GM18519 (cell line): Measurements from ENCODE around the gene PAPSS2.

ENCODE experiments used
- ATAC-seq: cut with Tn5 transposase; IDR thresholded peaks from one replicate; pipeline ENCODE4 v1.9.1; 2021; ENCODE audit warnings: mild to moderate bottlenecking, moderate library complexity; ENCODE audit not compliant: unreplicated experiment, low FRiP score

The PAPSS2 gene

DNA sequence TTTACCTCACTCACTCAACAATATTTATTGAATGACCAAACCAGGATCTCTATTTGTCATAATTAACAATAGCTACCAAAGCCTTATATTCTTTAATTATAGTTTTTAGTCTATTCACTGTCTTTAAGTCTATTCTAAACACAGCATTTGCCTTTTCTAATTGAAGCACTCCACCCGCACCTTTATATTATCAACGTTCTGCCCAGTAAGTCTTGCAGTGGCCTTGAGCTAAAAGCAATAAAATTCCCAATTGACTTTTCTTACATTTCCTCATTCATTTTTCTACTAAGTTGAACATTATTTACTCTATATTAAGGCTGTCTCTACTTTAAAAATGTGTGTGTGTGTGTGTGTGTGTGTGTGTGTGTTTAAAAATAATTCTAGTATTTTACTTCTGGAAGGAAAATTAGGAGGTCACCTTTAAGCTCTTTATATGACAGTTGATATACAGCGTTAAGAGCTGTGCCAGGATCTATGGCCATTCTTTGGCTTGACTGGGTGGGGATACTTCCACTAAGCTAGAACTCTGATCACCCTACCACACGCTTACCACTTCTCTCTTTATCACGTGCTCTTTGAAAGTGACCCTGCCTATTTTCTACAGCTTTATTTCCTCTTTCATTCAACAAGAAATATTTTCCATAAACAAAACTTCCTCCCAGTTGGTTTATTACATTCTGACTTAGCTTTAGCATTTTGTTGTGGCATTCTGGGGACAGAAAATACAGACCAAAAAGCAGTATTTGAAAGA is 8.8 kb downstream of the PAPSS2 start:
- no peak for ATAC-seq

DNA sequence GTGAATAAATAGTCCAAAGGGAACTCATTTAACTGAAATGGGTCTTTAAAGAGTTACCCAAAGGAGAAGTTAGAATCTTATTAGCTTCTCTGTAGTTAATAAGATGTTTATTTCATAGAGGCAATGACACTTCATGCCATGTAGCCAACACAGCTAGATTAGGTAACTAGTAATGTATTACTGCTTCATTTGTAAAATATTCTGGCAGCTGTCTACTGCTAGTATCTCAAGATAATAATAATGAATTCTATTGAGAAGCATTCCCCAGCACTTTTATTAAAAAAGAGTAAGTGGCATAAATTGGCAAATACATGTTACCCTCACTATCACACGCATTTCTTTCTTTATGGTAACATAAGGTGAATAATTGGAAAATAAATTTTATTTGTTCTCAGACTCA is 10.1 kb downstream of the PAPSS2 start:
- ATAC-seq = no peak

DNA sequence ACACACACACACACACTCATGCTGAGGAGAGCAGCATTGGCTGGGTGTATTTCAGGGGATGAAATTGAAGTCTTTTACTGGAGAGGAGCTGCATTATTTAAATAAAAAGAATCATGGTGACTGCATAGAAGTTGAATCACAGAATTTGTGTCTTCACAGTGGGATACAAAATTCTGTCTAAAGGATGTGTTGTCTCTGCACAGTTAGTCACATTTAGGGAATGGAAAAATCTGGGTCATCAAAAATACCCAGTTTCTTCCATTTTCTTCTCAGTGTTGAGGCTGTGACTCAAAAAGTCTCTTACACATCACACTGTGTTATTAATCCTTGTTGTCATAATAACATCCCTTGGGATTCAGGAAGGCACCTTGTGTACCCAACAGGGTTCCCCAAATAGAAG is 10.9 kb downstream of the PAPSS2 start:
- no peak for ATAC-seq

DNA sequence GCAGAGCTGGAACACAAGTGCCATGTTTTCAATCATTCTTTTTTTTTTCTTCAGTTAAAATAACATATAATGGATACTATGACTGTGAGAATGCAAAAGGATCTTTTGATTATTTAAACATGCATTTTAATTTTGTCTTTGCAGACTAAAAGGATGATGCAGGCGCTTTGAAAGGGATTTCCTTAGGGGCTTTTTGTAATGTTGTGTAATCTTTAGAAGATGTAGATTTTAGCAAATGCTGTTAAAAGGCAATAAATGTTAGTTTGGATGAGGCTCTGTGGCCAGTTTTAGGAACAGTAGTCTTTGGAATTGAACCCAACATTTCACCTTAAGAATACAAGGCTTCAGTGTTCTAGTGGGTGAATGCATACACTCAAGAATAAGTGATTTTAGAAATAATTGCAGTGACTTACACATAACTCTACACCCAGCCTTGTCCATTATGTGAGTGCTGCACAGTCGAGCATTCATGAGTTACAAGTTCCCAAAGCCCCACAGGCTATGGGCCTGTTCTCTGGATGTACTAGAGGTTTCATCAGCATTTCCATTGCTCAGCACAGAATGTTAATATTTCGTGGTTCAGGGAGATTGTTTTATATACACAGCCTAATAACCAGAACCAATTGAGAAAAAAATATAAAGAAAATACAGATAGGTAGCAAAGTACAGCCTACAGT is 11.6 kb downstream of the PAPSS2 start:
- ATAC-seq = no peak

DNA sequence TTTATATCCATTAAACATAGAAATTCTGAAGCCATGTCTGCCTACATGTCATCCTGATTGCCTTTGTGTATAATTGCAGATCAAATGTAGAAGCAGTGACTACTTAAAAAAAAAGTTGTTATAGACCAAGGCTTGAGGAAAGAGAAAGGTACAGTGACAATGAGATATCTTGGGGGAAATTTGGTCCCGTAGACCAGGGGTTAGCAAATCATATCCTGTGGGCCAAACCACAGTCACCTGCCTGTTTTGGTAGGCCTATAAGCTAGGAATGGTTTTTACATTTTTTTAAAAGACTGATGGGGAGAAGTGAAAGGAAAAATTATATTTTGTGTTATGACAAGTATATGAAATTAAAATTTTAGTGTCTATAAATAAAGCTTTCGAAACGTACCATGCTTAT is 12.9 kb downstream of the PAPSS2 start:
- ATAC-seq = no peak

DNA sequence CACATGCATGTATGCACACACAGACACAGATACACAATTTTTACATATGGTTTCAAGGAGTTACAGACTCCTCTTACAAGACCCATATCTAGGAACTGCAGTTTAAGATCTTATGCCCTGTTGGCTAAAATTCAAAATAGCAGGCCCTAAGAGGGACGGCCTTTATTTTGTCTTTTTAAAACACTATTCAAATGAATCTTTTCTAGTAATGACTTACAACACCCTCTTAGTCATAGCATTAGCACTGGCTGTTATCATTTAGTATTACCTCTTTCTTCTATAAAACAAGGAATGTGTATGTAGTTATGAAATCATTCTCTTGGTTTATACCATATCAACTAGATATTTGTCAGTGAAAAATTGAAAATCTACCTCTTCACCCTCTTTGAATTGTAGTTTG is 15.3 kb downstream of the PAPSS2 start:
- no peak for ATAC-seq

DNA sequence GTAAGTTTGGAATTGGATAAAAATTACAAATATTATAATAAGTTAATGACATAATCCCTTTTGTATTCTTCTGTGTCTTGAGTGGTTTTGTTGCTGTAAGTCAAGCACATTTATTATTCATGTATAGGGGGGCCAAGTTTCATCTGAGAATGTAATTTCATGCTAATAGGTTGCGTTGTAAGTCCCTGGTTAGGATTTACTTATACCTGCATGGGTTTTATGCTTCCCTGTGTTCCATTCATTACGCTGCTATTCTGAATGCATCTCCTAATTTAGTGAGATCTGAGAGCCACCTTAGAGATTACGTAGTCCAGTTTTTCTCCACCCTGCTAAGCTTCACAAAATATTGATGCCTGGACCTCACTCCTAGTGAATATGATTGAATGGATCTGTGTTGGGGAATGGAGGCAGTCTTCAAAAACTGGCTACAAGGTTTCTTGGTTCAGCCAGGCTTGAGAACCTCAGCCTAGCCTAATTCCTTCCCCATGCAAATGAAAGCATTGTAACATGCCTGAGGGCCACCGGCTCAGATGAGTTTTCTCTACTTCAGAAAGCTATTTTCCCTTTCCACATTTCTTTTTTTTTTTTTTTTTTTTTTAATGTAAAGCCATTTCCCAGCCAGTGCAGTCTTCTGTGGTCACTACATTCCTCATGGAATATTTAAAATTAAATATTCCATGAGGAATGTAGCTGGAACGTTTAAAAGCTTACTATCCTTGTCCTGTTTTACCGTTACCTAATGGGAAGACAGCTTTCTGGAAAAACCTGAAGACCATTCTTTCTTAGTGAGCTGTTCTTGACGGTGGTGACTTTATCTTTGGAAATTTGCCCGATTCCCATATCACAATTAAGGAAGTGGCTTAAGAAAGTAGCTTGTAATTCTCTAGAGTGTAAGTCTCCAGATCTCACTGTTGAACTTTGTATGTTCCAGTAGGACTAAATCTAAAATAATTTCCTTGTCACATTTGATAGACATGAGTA is 16.0 kb downstream of the PAPSS2 start:
- ATAC-seq = no peak

DNA sequence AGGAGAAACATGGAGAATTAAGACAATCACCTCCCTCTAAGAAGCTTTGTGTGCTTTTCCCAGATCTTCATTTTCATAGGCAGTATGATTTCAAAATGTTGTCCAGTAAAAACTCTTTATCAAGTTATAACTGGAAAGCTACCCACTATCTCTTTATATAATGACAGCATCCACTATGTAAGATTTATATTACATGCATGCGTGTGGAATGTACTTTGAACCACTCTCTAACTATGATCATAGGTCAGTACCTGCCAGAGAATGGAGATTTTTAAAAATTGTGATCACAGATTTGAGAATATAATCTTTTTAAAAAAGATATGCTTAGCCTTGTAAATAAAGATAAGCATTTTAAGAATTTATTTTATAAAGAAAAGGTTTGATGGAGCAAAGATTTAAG is 17.9 kb downstream of the PAPSS2 start:
- ATAC-seq = no peak

DNA sequence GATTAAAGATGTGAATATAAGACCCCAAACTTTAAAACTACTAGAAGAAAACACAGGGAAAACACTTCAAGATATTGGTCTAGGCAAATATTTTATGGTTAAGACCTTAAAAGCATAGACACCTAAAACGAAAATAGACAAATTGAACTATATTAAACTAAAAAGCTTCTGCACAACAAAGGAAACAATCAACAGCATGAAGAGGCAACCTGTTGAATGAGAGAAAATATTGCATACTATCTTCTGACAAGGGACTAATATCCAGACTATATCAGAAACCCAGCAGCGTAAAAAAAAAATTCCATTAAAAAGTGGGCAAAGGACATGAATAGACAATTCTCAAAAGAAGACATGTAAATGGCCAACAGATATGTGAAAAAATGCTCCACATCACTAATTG is 18.6 kb downstream of the PAPSS2 start:
- no peak for ATAC-seq

DNA sequence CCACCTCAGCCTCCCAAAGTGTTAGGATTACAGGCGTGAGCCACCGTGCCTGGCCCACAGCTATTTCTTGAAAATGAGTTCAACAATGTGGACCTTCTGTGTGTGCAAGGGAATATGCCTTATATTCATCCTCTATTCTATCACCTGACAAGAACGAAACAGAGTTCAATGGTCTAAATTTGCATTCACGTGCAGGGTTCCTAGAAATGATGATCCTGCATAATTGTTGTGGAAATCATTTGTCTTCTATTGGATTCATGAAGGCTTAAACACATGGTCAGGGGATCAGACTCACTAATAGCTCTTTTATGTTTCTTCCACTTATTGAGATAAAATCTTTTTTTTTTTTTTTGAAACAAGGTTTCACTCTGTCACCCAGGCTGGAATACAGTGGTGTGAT is 23.7 kb downstream of the PAPSS2 start:
- no peak for ATAC-seq

DNA sequence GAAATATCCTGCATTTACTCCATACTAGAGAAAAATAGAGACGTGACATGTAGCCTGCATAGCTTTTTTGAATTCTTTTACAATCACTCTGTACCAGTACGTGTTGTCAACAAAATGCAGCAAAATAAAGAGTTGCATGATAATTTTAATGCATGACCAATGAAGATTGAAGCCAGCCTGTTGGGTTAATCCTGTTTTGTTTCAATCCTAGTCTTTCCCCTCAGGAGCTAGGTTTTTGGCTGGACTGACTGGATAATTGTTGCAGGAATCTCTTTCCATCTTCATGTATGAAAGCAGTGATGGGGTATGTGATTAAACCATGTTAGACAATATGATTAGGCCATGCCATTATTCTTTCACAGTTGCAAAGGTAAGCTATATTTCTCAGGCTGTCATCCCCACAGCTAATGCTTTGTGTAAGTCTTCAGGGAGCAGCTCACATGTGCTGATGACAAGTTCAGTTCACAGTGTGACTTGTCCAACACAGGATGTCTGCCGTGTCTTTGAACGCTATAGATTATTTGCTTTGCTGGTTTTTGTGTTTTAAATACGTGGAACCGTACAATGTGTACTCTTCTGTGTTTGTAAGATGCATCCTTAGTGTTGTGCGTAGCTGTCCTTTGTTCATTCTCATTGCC is 24.4 kb downstream of the PAPSS2 start:
- ATAC-seq = no peak

DNA sequence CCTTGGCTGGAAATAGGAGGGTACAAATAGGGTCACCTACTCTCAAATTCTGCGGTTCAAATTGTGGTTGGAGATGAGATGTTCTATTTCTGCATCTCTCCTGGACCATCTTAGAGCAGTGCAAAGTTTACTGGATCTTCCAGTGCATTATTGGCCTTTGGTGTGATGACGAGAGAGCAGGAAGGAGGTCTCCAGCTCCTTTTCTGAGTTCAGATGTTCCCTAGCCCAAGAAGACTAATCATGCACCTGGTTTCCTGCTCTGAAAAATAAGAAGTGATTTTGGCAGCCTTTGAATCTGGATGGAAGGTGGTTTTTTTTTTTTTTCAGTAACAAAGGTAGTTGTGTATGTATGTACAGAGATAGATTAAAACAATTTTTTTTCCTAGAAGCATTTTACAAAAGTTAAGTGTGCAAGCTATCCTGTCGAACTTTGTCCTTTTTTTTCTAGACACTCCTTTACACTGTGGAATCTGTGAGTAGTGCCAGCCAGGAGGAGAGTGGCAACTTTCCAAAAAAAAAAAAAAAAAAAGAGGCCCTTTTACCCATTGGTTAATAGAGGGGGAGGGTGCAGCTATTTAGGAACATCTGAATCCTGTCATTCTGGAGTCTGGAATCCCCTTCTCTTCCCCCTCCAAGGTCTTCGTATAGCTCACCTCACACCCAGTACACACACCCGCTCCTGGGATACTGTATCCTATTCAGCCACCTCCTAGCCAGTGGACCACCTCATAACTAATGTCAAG is 26.3 kb downstream of the PAPSS2 start:
- no peak for ATAC-seq

DNA sequence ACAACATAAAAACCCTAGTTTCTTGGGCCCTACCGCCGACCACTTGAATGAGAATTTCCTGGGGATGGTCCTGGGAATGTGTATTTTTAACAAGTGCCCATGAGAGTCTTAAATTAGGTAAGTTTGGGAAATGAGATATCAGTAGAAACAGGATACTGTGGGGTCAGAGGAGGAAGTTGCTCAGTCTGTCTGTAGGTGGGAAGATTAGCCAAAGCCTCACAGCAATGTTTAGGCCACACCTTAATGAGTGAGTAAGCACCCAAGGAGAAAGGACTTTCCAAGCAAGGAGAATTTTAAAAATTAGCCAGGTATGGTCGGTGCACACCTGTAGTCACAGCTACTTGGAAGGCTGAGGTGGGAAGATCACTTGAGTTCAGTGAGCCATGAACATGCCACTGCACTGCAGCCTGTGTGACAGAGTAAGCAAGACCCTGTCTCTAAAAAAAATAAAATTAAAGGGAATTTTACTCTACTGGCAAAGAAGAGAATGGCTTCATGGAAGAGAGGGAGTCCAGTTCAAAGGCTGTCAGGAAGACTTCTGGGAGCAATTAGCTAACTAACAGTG is 31.9 kb downstream of the PAPSS2 start:
- ATAC-seq = no peak

DNA sequence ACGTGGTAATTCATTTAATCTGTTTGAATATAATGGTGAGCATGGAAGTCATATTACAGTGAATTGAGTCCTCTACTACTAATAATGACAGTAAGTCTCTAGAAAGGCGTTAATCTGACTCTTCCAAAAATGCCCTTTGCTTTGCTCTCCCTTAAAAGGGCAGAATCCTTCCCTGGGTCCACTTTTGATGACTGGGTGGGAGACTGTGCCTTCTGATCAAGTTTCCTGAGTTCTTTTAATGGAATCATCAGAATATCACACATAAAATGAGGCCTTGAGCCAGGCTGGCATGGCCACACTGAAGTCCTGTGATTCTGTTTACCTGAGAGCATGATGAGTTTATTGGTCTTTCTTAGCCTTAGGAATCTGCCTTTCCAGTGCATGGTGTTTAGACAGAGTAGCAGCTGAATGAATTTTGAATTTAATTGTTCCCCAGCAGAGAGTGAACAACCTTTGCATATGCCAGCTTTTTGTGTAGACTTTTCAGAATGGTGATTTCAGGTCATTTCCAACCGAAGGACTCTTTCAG is 33.3 kb downstream of the PAPSS2 start:
- no peak for ATAC-seq

DNA sequence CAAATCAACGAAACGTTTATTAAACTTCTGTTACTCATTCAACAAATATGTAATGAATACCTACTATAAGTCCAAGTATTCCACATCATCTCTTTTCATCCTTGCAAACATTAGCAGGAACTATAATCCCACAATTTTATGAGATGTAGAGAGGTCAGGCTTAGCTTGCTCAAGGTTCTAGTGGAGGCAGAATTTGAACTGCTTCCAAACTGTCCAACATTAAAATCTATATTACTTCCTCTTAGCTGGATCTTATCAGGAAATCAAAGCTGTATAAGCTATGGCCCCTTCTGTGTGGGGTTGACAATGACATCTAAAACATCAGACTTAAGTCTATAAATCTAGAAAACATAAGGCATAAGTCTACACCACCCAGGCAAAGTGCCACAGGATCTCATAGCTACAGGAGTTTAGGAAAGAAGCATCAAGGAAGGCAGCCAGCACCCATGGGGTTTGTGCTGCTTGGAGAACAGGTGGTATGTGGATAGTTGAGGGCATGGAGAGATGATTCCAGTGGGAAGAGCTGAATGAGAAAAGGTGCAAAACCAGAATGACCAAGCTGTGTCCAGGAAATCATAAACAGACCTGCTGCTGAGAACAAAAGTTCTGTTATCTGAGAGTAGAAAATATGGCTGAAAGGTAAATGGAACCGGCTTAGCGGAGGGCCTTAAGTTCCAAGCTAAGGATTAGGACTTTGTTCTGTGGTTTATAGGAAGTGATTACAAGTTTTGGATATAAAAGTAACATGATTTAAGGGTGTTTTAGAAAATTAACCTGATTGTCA is 34.5 kb downstream of the PAPSS2 start:
- ATAC-seq = no peak

DNA sequence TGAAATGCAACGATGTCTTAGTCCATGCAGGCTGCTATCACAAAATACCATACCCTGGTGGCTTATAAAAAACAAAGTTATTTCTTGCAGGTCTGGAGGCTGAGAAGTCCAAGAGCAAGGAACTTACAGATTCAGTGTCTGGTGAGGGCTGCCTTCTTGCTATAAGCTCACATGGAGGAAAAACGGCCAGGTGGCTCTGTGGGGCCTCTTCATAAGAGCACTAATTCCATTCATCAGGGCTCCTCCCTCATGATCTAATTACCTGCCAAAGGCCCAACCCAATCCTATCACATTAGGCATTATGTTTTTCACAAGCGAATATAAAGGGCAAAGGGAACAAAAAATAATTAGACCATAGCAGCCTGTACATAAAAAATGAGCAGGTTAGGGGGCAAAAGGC is 35.4 kb downstream of the PAPSS2 start:
- ATAC-seq = no peak

DNA sequence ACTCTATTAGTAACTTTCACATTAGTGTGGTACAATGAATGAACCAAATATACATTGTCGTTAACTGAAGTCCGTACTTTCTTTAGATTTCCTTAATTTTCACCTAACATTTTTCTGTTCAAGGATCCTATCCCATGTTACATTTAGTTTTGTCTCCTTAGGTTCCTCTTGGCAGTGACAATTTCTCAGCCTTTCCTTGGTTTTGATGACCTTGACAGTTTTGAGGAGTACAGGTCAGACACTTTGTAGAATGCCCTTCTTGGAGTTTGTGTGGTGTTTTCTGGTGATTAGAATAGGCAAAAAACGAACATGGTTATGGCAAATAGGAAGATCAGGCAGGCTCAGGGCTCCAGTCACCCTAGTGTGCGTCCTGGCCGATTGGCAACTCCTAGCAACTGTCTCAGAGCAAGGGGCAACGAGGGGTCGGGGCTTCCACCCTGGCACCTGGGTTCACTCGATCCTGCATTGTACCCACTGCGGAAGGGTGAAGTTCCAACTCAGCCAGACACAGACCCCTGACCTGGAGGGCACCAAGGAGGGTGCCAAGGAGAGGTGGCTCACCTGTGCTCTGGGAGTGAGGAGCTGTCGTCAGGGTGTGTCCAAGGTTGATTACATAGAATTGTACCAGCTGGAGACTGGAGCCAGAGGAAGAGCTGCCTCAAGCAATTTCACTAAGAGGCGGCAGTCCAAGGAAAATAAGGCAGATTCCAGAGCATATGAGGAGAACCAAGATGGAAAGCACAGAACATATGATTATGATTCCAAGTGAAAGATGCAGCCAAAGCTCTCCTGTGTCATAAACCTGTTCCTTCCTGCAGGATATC is 37.5 kb downstream of the PAPSS2 start:
- no peak for ATAC-seq
